Vagina (tissue), 2 donors: ENCODE measurements around the gene KRTAP10-4. TPM values are rescaled to one million over a fixed set of nuclear protein-coding genes. Genes with fewer than 3 reads are reported as not detected.

Experiments used
- DNase-seq, 2 donors: peaks; one replicate each; pipeline ENCODE4 v3.0.0-alpha.2; 2017; ENCODE audit errors: extremely low spot score in 2 of 2
- H3K27ac ChIP-seq: fragments of 200-600 bp; sonication (generic); one replicate; pipeline ENCODE4 v1.5.1; 2019
- H3K27me3 ChIP-seq: fragments of 200-600 bp; sonication (generic); one replicate; pipeline ENCODE4 v1.5.1; 2019
- H3K36me3 ChIP-seq, 2 donors: fragments of 200-600 bp; sonication (generic); one replicate each; pipeline ENCODE4 v1.5.1; 2017 to 2019
- H3K4me1 ChIP-seq: fragments of 200-600 bp; sonication (generic); one replicate; pipeline ENCODE4 v1.5.1; 2019
- H3K4me3 ChIP-seq, 2 donors: fragments of 200-600 bp; sonication (generic); 1 replicate in 1 of 2; 2 replicates in 1 of 2; pipeline ENCODE4 v1.5.1; 2016 to 2019
- H3K9me3 ChIP-seq: fragments of 200-600 bp; sonication (generic); one replicate; pipeline ENCODE4 v1.5.1; 2019
- POLR2A ChIP-seq, 2 donors: fragments of 450-650 bp; IDR thresholded peaks; one replicate each; pipeline ENCODE4 v1.6.1; 2017; ENCODE audit warnings: antibody characterized with exemption in 2 of 2, mild to moderate bottlenecking in 2 of 2, moderate library complexity in 2 of 2
- POLR2AphosphoS5 ChIP-seq, 2 donors: sonication (generic); formaldehyde crosslinking; IDR thresholded peaks; one replicate each; pipeline ENCODE4 v1.9.0; 2017; ENCODE audit warnings: antibody characterized with exemption in 2 of 2, mild to moderate bottlenecking in 2 of 2, low read depth in 1 of 2; ENCODE audit not compliant: insufficient read depth in 1 of 2
- intact Hi-C: fragments of 100-400 bp; cut with DNase I; formaldehyde crosslinking; loops from one replicate; pipeline ENCODE4 v1.15.1; 2023
- total RNA-seq: library from RNA; depleted of rRNA; stranded (reverse); fragments of >200 nt; gene quantifications from one replicate; pipeline ENCODE4 v1.2.3, GENCODE V29; 2016
- TF ChIP-seq, protein P1 (sequence below), 3 experiments: fragments of 450-650 bp in 2 of 3; fragments of 200-600 bp in 1 of 3; sonication (generic) in 1 of 3; IDR thresholded peaks; one replicate each; pipeline ENCODE4 v1.5.1; 2017 to 2019; ENCODE audit warnings: antibody characterized with exemption in 3 of 3, mild to moderate bottlenecking in 2 of 3, moderate library complexity in 2 of 3

The KRTAP10-4 gene
- total RNA-seq, 1 donor from 2014 or later = not detected

DNA sequence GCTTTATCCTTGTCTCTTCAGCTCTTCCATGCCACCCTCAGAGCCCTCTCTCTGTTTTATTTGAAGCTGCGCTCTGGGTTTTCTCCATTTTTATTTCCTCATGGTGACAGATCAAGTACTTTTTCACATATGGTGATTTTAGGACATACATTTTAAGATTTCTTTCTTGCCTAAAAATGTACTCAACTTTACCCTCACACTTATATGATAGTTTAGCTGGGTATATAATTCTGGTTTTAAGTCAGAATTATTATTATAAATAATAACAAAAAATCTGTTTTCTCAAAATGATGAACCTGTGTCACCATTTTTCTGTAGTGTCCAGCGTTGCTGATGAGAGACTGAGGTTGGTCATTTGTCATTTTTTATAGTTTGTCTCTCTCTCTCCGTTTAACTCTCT lies 7.6 kb downstream of the KRTAP10-4 start:
- Histone ChIP-seq H3K27ac (no peak overlapping the region), H3K27me3 (no peaks in the 10 kb centered on the region), H3K9me3 (peaks cover 10% of the 10 kb centered on the region), H3K4me3 (no peak overlapping the region), H3K4me1 (no peaks in the 10 kb centered on the region), H3K36me3 (no peaks in the 10 kb centered on the region)
- TF ChIP-seq, protein P1, sequence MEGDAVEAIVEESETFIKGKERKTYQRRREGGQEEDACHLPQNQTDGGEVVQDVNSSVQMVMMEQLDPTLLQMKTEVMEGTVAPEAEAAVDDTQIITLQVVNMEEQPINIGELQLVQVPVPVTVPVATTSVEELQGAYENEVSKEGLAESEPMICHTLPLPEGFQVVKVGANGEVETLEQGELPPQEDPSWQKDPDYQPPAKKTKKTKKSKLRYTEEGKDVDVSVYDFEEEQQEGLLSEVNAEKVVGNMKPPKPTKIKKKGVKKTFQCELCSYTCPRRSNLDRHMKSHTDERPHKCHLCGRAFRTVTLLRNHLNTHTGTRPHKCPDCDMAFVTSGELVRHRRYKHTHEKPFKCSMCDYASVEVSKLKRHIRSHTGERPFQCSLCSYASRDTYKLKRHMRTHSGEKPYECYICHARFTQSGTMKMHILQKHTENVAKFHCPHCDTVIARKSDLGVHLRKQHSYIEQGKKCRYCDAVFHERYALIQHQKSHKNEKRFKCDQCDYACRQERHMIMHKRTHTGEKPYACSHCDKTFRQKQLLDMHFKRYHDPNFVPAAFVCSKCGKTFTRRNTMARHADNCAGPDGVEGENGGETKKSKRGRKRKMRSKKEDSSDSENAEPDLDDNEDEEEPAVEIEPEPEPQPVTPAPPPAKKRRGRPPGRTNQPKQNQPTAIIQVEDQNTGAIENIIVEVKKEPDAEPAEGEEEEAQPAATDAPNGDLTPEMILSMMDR (IDR thresholded peaks at IDR 0.05) = no peak
- no peak for TF ChIP-seq POLR2A (IDR thresholded peaks at IDR 0.05)
- no peak for TF ChIP-seq POLR2AphosphoS5 (IDR thresholded peaks at IDR 0.05; ENCODE audit: insufficient read depth in 1 of 2, low read depth in 1 of 2)
- no peak for DNase-seq
- intact Hi-C loops = loop anchor here (10.0 kb wide), 1 partner anchor 126 kb away; the partner anchor contains the start of gene LRRC3

DNA sequence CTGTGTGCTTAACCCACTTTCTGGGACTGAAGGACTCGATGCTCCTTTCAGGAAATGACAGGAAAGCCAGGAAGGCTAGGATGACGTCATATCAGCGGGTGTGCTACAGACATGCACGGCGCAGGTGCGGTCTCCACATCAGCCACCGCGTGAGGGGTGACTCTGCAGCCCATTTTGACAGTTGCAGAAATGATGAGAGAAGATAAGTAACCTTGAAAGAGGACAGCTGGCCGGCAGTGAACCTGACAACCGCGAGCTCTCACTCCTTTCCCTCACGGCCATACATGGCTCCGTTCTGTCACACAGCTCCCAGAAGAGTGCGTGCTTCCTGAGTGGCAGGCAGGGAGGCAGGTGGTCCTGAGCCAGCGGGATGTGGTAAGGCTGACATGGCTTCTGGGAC lies 8.5 kb downstream of the KRTAP10-4 start:
- Histone ChIP-seq H3K36me3 (no peaks in the 10 kb centered on the region), H3K27me3 (no peaks in the 10 kb centered on the region), H3K27ac (no peak overlapping the region), H3K4me3 (no peak overlapping the region), H3K4me1 (no peaks in the 10 kb centered on the region), H3K9me3 (peaks cover 10% of the 10 kb centered on the region)
- TF ChIP-seq, protein P1 (IDR thresholded peaks at IDR 0.05) = no peak
- no peak for TF ChIP-seq POLR2AphosphoS5 (IDR thresholded peaks at IDR 0.05; ENCODE audit: insufficient read depth in 1 of 2, low read depth in 1 of 2)
- no peak for TF ChIP-seq POLR2A (IDR thresholded peaks at IDR 0.05)
- DNase-seq = peak; percentile 40 to 77
- intact Hi-C loops = loop anchor here (10.0 kb wide), 1 partner anchor 127 kb away; the partner anchor contains the start of gene LRRC3

DNA sequence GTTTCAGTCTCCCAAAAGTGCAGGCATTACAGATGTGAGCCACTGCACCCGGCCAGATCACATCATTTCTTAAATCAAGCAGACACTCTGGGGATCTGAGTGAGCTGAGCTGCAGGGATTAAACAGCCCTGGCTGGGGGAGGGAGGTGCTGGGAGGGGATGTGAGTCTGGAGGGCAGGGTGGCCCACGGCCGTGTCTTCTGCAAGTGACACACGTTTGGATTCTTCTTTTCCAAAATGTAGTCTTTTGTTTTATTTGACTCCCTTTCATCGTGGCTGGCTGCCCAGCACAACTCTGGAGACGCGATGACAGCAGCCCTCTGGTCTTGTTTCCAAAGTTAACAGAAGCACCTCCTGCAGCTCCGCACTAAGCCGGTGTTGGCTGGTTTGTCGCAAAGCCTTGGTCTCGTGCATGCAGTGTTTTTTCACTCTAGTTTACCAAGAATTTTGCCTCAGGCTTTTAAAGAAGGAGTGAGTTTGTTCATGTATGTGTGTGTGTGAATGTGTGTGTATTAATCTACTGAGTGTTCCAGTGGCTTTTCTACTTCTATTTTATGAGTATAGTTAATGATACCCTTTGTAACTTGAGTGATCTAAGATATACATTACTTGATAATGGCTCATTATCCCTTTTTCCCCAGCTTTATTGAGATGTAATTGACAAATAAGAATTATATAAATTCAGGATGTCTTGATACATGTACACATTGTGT lies 9.7 kb downstream of the KRTAP10-4 start:
- Histone ChIP-seq H3K27me3 (no peaks in the 10 kb centered on the region), H3K4me3 (no peak overlapping the region), H3K27ac (no peak overlapping the region), H3K4me1 (no peaks in the 10 kb centered on the region), H3K9me3 (peaks cover 10% of the 10 kb centered on the region), H3K36me3 (no peaks in the 10 kb centered on the region)
- no peak for TF ChIP-seq POLR2AphosphoS5 (IDR thresholded peaks at IDR 0.05; ENCODE audit: insufficient read depth in 1 of 2, low read depth in 1 of 2)
- no peak for TF ChIP-seq POLR2A (IDR thresholded peaks at IDR 0.05)
- TF ChIP-seq, protein P1 (IDR thresholded peaks at IDR 0.05) = no peak
- intact Hi-C loops = loop anchor here (10.0 kb wide), 1 partner anchor 128 kb away; the partner anchor contains the start of gene LRRC3
- peak in 1 of 2 donors; percentile 81 for DNase-seq

DNA sequence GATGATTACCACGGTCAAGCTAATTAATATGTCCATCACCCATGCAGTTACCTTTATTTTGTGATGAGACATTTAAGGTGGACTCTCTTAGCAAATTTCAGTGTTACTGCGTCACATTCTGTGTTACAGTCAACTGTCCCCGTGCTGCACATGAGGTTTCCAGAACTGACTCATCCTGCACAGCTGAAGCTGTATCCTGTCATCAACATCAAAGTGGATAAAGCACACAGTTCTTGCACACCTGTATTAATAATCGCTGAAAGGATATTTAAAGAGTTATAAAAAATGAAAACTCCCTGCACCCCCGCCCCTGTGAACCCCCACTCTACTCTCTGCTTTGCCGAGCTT lies 10.2 kb downstream of the KRTAP10-4 start:
- Histone ChIP-seq H3K27me3 (no peaks in the 10 kb centered on the region), H3K4me3 (no peak overlapping the region), H3K4me1 (no peaks in the 10 kb centered on the region), H3K9me3 (peaks cover 10% of the 10 kb centered on the region), H3K36me3 (no peaks in the 10 kb centered on the region), H3K27ac (no peak overlapping the region)
- DNase-seq = no peak
- TF ChIP-seq POLR2AphosphoS5 (IDR thresholded peaks at IDR 0.05; ENCODE audit: insufficient read depth in 1 of 2, low read depth in 1 of 2) (no peak), POLR2A (IDR thresholded peaks at IDR 0.05) (no peak)
- TF ChIP-seq, protein P1 (IDR thresholded peaks at IDR 0.05) = no peak
- intact Hi-C loops = loop anchor here (10.0 kb wide), 1 partner anchor 129 kb away; the partner anchor contains the start of gene LRRC3

DNA sequence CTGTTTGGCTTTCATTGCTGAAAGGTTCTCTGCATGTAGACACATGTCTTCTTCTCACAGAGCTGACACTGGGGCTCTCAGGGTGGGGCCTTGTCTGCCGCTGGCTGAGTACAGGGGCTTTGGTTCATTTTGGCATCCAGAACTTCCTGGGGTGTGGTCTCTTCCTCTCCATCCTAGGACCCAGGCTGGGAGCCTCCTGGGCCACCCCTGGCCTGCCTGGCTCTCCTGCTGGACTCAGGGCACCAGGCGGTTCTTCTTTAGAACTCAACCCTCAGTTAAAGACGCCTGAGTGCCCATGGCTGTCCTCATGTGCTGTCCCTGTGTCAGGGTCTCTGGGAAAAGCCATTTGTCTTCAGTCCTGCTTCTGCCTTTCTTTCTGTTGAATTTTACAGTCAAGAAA lies 12.4 kb downstream of the KRTAP10-4 start:
- TF ChIP-seq POLR2AphosphoS5 (IDR thresholded peaks at IDR 0.05; ENCODE audit: insufficient read depth in 1 of 2, low read depth in 1 of 2) = no peak
- Histone ChIP-seq H3K9me3 (peaks cover 9% of the 10 kb centered on the region), H3K4me3 (no peak overlapping the region), H3K27me3 (no peaks in the 10 kb centered on the region), H3K4me1 (no peaks in the 10 kb centered on the region), H3K36me3 (no peaks in the 10 kb centered on the region), H3K27ac (no peak overlapping the region)
- peak in 1 of 2 donors; percentile 72 for DNase-seq
- intact Hi-C loops = loop anchor here (10.0 kb wide), 1 partner anchor 131 kb away; the partner anchor contains the start of gene LRRC3
